ENCODE measurements around the gene TOM1L2.

TOM1L2 gene

GRCh38 chr17:17893801-17894644 lies 78.2 kb downstream of the TOM1L2 start:
- DNase-seq: no peak

GRCh38 chr17:17892731-17893130 lies 79.5 kb downstream of the TOM1L2 start:
- DNase-seq: no peak

- no peak for DNase-seq
These were observed 80.2 kb downstream of the TOM1L2 start for GRCh38 chr17:17892009-17892408.

- DNase-seq: no peak
These were observed 81.1 kb downstream of the TOM1L2 start for GRCh38 chr17:17890773-17891759.

DNA sequence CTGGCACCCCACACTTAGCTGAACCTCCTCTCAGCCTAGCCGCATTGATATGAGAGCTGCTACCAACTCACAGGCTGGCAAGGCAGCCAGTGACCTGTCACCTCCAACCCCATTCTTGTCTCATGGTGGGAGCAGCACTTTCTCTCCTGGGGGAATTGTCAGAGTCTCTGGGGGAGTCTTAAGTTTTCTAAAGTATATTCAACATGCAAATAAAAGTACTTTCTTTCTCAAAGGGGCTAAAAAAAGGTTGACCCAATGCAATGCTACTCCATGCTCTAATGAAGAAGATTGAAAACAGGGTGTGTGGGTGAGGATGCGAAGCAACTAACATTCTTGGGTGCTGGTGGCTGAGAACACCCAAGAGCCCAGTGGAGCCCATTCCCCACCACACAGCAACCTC lies 82.3 kb downstream of the TOM1L2 start:
- DNase-seq: no peak

DNA sequence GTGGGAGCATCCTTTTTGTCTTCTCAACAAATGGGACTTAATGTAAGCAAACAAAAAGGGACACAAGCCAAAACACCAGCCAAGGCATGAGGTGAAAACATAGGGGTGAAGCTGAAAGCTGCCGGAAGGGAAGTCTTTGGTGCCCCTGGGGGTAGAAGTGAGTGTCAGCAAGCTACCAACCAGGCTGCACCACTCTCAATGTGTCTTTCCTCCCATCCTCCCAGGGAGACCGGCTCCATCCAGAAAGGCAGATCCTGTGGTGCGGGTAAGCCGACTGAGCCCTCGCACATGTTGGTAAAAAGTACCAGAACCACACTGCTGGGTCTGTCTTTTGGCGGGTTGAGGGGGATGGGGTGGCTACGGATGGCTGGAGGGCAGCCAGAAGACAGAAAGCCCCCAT lies 83.4 kb downstream of the TOM1L2 start:
- DNase-seq: no peak

GRCh38 chr17:17888371-17888770 lies 83.8 kb downstream of the TOM1L2 start:
- DNase-seq: no peak

GRCh38 chr17:17887752-17888304 lies 84.4 kb downstream of the TOM1L2 start:
- DNase-seq: no peak

- DNase-seq: no peak
These were observed 85.5 kb downstream of the TOM1L2 start for GRCh38 chr17:17886726-17887125.

- DNase-seq: no peak
These were observed 86.0 kb downstream of the TOM1L2 start for GRCh38 chr17:17886226-17886625.

DNA sequence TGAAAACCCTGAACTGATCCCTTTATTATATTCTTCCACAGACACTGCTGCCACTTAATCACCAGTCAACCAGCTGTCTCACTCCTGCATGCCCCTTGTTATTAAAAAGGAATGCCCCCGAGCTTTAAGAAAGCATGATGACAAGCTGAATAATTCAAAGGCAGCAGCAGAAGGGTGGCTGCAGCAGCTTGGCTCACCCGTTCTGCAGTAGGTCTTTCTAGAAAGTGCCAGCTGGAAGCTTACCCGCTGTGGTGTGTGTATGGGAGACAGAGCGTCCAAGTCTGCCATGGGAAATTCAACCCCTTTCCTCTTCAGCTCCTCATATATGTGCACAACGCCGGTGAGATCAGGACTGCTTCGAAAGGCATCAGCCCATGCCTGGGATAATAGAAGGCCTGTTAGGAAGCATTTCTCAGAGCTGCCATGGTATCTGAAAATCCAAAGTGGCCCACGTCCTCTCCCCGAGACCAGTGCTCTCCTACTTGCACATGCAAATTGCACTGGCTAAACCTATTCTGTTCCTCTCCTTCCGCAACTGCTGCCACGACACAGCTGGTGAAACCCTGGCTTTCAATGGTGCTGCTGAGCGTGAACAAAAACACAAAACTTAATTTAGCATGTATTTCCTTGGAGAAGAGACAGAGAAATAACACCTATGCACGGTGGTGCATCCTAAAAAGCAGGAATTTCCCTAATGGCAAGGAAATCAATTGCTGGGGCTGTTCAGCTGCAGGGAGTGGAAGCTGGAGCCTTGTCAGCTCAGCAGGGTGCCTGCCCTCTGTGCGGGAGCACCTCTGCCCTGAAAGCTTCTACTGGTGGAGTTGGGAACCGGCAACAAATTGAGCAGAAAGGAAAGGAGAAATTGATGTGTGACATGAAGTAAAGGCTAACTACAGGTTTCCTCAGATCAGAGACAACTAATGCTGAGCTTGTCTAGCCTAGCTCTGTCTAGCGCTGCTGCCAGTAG lies 87.5 kb downstream of the TOM1L2 start:
- no peak for DNase-seq

DNA sequence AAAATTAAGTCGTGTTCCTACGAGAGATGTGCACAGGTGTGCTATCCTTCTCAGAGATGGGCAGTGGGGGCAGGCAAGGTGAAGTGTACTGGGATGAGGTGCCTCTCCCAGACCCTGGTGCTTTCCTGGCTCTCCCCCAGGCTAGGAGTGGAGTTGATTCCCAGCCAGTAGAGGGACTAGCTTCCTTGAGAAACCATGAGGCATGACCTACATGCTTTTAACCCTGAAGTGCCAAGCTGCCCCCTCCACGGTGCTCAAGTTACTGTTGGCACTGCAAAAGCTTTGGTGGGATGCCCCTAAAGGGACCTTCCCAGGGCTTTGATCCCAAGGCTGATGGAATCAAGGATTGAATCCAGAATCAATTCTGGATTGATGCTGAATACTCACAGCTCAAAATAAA lies 88.4 kb downstream of the TOM1L2 start:
- no peak for DNase-seq

DNA sequence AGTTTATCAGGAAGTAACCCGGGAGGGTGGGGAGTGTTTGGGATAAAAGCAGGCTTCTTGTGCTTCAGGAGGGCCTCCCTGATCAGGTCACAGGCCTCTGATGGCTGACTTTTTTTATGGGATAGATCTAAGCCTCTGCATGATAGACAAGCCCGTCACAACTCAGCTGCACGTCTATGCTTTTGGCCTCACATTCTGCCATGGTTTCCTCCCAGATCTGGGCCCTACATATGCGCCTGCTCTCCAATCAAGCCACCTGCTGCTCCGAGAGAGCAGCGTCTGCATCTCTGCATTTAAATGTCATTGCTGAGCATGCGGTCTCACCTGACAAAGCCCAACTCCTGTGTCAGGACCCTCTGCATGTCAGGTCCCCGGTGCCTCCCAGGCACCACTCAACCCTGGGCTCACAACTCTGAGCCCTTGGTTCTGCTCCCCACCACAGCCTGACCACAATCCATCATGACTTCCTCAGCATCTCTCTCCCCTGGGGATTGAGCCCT lies 90.1 kb downstream of the TOM1L2 start:
- DNase-seq: no peak

DNA sequence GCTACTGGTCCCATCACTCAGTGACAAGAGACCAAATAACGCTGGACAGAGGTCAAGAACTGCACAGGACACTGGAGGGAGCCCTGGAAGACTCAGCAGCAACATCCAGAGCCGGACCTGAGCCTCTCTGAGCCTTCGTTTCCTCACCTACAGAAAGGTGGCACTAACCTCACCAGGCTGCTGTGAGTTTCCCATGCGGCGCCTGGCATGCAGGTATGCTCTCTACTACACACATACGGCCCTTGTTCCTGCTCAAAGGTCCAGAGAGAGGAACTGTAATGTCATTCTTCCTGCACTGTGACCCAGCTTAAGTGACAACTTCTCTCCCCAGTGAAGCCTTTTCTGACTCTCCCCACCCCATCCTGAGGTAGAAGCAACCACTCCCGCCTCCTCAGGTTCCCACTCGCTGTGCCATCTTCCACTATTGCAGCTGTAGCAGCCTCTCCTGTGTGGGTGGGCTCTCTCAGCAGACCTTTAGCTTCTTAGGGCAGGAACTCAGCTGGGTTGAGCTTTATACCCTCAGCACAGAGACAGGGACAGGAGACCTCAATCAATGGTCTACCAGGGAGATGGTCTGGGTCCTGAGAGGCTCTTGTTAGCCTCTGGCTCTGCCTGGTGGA lies 91.5 kb downstream of the TOM1L2 start:
- no peak for DNase-seq

DNA sequence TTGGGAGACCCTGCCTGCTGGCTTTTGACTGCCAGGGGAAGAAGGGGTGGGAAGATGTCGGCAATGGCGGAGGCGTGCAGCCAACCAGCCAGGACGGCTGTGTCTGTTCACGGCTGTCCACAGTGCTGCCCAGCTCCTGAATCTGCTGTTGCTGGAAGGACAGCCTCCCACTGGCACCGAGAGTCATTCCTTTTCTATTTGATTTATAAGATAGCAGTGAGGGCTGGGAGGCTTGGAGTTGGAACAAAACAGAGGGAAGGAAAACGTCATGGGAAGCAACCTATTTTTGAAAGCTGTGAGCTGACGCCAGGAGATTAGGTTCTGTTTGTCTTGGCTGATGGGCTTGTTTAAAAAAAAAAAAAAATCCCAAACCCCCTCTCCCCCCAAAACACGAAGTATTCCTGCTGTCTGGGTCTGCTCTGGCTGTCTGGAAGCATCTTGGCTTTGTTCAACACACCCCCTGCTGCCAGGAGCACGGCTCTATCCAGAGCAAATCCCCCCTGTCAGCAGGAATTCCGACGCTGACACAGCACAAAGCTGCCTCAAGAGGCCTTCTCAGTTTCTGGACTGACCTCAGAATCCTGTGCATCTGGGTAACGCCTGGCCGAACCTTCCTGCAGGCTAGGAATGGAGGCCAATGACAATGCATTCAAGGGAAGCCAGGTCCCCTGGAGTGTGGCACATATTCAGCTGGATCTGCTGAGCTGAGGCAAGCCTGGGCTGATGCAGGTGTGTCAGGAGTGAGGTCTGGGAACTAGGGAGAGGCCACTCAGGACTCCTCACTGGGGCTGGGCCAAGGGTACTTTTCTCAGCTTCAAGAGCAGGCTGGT lies 94.5 kb downstream of the TOM1L2 start:
- DNase-seq: no peak

DNA sequence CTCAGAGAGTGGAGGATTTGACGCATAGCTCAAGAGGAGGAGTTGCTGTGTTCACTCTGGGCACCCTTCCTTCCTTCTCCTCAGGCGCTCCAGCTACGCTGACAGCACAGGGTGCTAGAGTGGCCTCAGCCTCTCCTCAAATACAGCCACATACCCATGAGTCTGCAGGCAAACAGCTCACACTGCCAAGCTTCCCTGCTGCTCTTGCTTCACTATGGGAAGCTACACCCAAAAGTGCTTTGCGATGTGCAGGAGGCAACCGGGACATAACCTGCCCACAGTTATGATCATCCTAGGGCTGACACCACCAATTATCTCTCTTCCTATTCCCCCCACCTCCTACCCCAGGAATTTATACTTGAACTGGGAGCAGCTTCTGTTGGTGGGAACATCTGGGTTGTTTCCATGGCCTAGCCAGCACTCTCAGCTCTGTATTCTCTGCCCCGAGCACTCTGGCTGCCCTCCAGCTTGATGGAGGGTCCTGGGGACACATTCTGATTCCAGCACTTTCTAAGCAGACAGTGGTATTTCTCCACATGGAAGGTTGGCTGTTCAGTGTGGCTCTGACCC lies 95.2 kb downstream of the TOM1L2 start:
- no peak for DNase-seq

DNA sequence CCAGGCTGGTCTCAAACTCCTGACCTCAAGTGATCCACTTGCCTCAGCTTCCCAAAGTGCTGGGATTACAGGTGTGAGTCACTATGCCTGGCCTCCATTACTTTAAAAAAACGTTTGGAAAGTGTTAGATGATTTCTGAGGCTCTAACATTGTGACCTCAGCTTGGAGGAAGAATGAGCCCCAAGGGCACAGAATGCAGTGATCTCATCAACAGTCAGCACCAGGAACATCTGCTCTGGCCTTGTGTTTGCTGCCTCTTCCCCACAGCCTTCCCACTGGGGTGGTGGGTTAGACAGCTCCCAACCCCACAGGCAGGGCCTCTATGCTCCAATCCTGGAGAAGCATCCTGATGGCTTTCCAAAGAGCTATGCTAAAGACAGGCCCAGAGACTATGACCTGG lies 97.7 kb downstream of the TOM1L2 start:
- no peak for DNase-seq

DNA sequence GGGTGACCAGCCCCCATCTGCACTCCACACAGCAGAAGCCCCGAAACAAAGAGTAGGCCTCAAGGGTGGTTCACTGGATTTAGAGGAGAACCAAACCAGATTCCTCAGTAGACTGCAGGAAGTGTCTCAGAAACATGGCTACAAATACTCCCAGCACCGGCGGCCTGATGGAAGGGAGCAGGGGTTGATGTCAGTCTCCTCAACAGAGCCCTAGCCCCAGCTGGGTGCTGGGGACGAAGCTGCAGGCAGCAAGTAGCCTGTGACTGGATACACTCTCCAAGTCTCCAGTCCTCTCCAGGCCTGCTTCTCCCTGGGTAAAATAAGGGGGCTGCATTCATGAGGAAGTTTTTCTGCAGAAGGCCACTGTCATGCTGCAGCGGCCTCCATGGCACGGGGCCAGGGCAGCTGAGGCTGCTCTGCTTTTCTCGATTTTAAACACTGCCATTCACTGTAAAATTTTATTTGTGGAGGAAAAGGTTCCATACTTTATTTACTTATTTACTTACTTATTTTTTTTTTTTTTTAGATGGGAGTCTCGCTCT lies 98.7 kb downstream of the TOM1L2 start:
- no peak for DNase-seq

DNA sequence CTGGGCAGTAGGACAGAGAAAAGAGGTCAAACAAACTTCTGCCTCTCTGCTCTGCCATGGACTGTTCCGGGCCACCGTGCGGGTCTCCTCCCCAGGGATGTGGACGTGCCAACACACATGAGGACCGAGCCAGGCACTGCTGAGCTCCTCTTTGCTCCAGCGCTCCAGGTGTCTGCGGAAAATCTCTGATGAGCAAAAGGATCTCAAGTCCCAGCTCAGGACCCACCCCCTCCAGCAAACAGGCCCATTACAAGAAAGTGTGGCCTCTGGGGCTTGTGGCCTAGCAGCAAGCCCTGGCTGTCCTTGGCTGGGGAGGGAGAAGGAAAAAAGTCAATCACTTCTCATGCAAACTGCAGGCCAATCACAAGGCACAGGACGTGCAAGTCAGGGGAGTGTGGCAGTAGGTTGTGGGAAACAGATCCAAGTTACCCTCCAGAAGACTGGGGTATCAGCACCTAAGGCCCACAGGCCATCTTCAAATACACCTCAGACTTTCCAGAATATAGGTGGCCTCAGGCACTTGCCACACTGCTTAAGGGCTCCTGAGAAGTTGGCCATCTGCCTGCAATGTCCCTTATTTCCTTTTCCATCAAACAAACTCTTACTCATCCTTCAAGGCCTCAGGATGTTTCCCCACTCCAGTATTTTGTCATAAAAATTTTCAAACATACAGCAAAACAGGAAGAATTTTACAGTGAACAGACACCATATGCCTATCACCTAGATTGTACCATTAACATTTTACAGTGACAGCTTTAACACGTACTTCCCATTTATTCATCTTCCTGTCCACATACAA lies 99.5 kb downstream of the TOM1L2 start:
- no peak for DNase-seq
